CD14-positive monocyte (primary cell): ENCODE data around the gene SLC9A8. TPM values are rescaled to one million over a fixed set of nuclear protein-coding genes. Genes with fewer than 3 reads are reported as not detected.

Source experiments
- DNase-seq, 3 donors: peaks; one replicate each; pipeline ENCODE4 v3.0.0-alpha.2; 2011 to 2022
- H2AFZ ChIP-seq: 2 replicates; pipeline ENCODE4 v1.6.0; 2012; ENCODE audit warnings: mild to moderate bottlenecking, low read depth, low read length, inconsistent platforms; ENCODE audit not compliant: insufficient read depth, poor library complexity, severe bottlenecking
- H3K27ac ChIP-seq, 2 donors: 1 replicate in 1 of 2; 2 replicates in 1 of 2; pipeline ENCODE4 v1.5.1; 2012 to 2013; ENCODE audit warnings: low read length in 2 of 2, control low read depth in 1 of 2, inconsistent platforms in 1 of 2, low read depth in 1 of 2, mild to moderate bottlenecking in 1 of 2
- H3K27me3 ChIP-seq, 2 donors: one replicate each; pipeline versions ENCODE4 v1.6.0 to v1.6.1; 2011 to 2013; ENCODE audit warnings: low read length in 2 of 2; ENCODE audit not compliant: control insufficient read depth in 2 of 2, insufficient read depth in 2 of 2
- H3K36me3 ChIP-seq, 2 donors: replicated peaks in 1 of 2; 1 replicate in 1 of 2; 2 replicates in 1 of 2; pipeline versions ENCODE4 v1.5.1 to v1.6.1; 2012 to 2013; ENCODE audit warnings: low read length in 2 of 2, control low read depth in 1 of 2, inconsistent platforms in 1 of 2, mild to moderate bottlenecking in 1 of 2; ENCODE audit not compliant: insufficient read depth in 2 of 2, control insufficient read depth in 1 of 2
- H3K4me1 ChIP-seq, 2 donors: 1 replicate in 1 of 2; 2 replicates in 1 of 2; pipeline versions ENCODE4 v1.5.1 to v1.6.1; 2012 to 2013; ENCODE audit warnings: low read length in 2 of 2, control low read depth in 1 of 2, inconsistent platforms in 1 of 2, mild to moderate bottlenecking in 1 of 2, moderate library complexity in 1 of 2; ENCODE audit not compliant: insufficient read depth in 2 of 2, control insufficient read depth in 1 of 2
- H3K4me2 ChIP-seq: replicated peaks from 2 replicates; pipeline ENCODE3; 2012; ENCODE audit warnings: low read length, moderate library complexity, mild to moderate bottlenecking; ENCODE audit not compliant: poor library complexity, severe bottlenecking; ENCODE audit errors: extremely low read depth
- H3K4me3 ChIP-seq, 3 experiments: fragments of 200-600 bp in 1 of 3; sonication (generic) in 1 of 3; replicated peaks in 1 of 3; 1 replicate in 2 of 3; 2 replicates in 1 of 3; pipeline ENCODE4 v1.5.1; 2011 to 2013; ENCODE audit warnings: low read length in 3 of 3, mild to moderate bottlenecking in 3 of 3, control low read depth in 2 of 3, low read depth in 2 of 3, inconsistent platforms in 1 of 3, moderate library complexity in 1 of 3
- H3K79me2 ChIP-seq: 2 replicates; pipeline ENCODE4 v1.6.0; 2012; ENCODE audit warnings: mild to moderate bottlenecking, control low read depth, inconsistent platforms, low read length, moderate library complexity; ENCODE audit not compliant: insufficient read depth
- H3K9ac ChIP-seq: 2 replicates; pipeline ENCODE4 v1.6.0; 2017; ENCODE audit warnings: low read length, mild to moderate bottlenecking; ENCODE audit not compliant: insufficient read depth, poor library complexity, severe bottlenecking
- H3K9me3 ChIP-seq, 2 donors: replicated peaks in 1 of 2; 1 replicate in 1 of 2; 2 replicates in 1 of 2; pipeline versions ENCODE4 v1.5.1 to v1.6.1; 2012 to 2013; ENCODE audit warnings: low read length in 2 of 2, control low read depth in 1 of 2; ENCODE audit not compliant: control insufficient read depth in 1 of 2, insufficient read depth in 1 of 2
- H4K20me1 ChIP-seq: 2 replicates; pipeline ENCODE4 v1.6.0; 2012; ENCODE audit warnings: mild to moderate bottlenecking, low read length, control low read depth, moderate library complexity; ENCODE audit not compliant: insufficient read depth
- H3K27ac Mint-ChIP-seq, 7 donors: one replicate each; pipeline ENCODE4 v1.8.0; 2020; ENCODE audit warnings: mild to moderate bottlenecking in 7 of 7, mixed read lengths in 7 of 7, moderate library complexity in 6 of 7, inconsistent platforms in 2 of 7
- H3K27me3 Mint-ChIP-seq, 3 donors: one replicate each; pipeline ENCODE4 v1.8.0; 2021 to 2022; ENCODE audit warnings: low read depth in 3 of 3, mild to moderate bottlenecking in 3 of 3, mixed read lengths in 3 of 3, moderate library complexity in 3 of 3, inconsistent platforms in 1 of 3
- H3K36me3 Mint-ChIP-seq, 2 donors: one replicate each; pipeline ENCODE4 v1.8.0; 2020; ENCODE audit warnings: mixed read lengths in 2 of 2, inconsistent platforms in 1 of 2, mild to moderate bottlenecking in 1 of 2
- H3K4me1 Mint-ChIP-seq: one replicate; pipeline ENCODE4 v1.8.0; 2020; ENCODE audit warnings: mild to moderate bottlenecking, mixed read lengths
- H3K4me3 Mint-ChIP-seq, 2 donors: one replicate each; pipeline ENCODE4 v1.8.0; 2020; ENCODE audit warnings: mild to moderate bottlenecking in 2 of 2, mixed read lengths in 2 of 2, moderate library complexity in 1 of 2
- H3K9me3 Mint-ChIP-seq, 7 donors: one replicate each; pipeline ENCODE4 v1.8.0; 2020 to 2022; ENCODE audit warnings: mixed read lengths in 7 of 7, mild to moderate bottlenecking in 6 of 7, moderate library complexity in 6 of 7, inconsistent platforms in 2 of 7
- CTCF ChIP-seq: fragments of 200-600 bp; IDR thresholded peaks from one replicate; pipeline ENCODE4 v1.8.0; 2022; ENCODE audit warnings: antibody characterized with exemption, mild to moderate bottlenecking
- WGBS: methylation state at CpG from one replicate; pipeline ENCODE4 v1.1.5; 2013; ENCODE audit warnings: missing lambda C conversion rate; ENCODE audit not compliant: insufficient coverage; 5-methylcytosine and 5-hydroxymethylcytosine counted together
- intact Hi-C, 2 donors: fragments of 100-400 bp; cut with micrococcal nuclease; formaldehyde crosslinking; loops; one replicate each; pipeline versions ENCODE4 v1.15.0 to v1.15.1; 2023
- polyA plus RNA-seq, 3 donors: library from polyadenylated mRNA; depleted of rRNA in 1 of 3; unstranded in 2 of 3; stranded (reverse) in 1 of 3; fragments of 300-500 nt in 2 of 3; fragments of >200 nt in 1 of 3; fragmentation: Illumina TruSeq in 2 of 3; gene quantifications; 1 replicate in 2 of 3; 2 replicates in 1 of 3; pipeline ENCODE4 v1.2.3, GENCODE V29; 2012 to 2021

SLC9A8 gene
- polyA plus RNA-seq, 3 donors, result 3.0 to 14.6 (median 3.3) TPM

- TF ChIP-seq CTCF, result no peak
- peaks cover 47 to 64% of the 10 kb centered on the region in 2 donors for H3K36me3 ChIP-seq
- no peak for DNase-seq
- Mint-ChIP-seq H3K4me3 (no peak overlapping the region), H3K27ac (peak overlapping the region in 2 of 7 donors; percentile 21 to 77), H3K4me1 (peaks cover 40% of the 10 kb centered on the region), H3K27me3 (no peaks in the 10 kb centered on the region), H3K9me3 (no peaks in the 10 kb centered on the region), H3K36me3 (peaks cover 58 to 74% of the 10 kb centered on the region in 2 donors)
- no peak overlapping the region for H3K27ac ChIP-seq
- no peaks in the 10 kb centered on the region for H4K20me1 ChIP-seq
- no peak overlapping the region for H2AFZ ChIP-seq
- no peak overlapping the region for H3K4me2 ChIP-seq
- no peaks in the 10 kb centered on the region for H3K9me3 ChIP-seq
- H3K4me1 ChIP-seq, result peaks cover 40% of the 10 kb centered on the region in 2 donors
- no peak overlapping the region for H3K4me3 ChIP-seq
- H3K9ac ChIP-seq, result no peak overlapping the region
- intact Hi-C loops, result no loop called here
- H3K79me2 ChIP-seq, result no peaks in the 10 kb centered on the region
- 94% methylated on average over 28 of the region's 30 CpGs for WGBS
- H3K27me3 ChIP-seq, result no peaks in the 10 kb centered on the region
These were observed 74.1 kb downstream of the SLC9A8 start for GRCh38 chr20:49886571-49887213.

- Histone ChIP-seq H3K27ac (peak overlapping the region; percentile 80 to 81), H2AFZ (no peak overlapping the region), H3K27me3 (no peaks in the 10 kb centered on the region), H3K9me3 (no peaks in the 10 kb centered on the region), H3K9ac (no peak overlapping the region), H3K36me3 (peaks cover 40 to 56% of the 10 kb centered on the region in 2 donors), H3K4me1 (peaks cover 48% of the 10 kb centered on the region in 2 donors), H4K20me1 (no peaks in the 10 kb centered on the region), H3K4me3 (no peak overlapping the region), H3K4me2 (no peak overlapping the region), H3K79me2 (peaks cover 2% of the 10 kb centered on the region)
- 96% methylated on average over 26 of the region's 32 CpGs for WGBS
- DNase-seq, result no peak
- peak overlapping the region; percentile 25 to 96 (median 65) for H3K27ac Mint-ChIP-seq
- H3K27me3 Mint-ChIP-seq, result no peaks in the 10 kb centered on the region
- intact Hi-C loops, result no loop called here
- no peak for TF ChIP-seq CTCF
- H3K4me1 Mint-ChIP-seq, result peaks cover 49% of the 10 kb centered on the region
- peaks cover 50 to 65% of the 10 kb centered on the region in 2 donors for H3K36me3 Mint-ChIP-seq
- H3K9me3 Mint-ChIP-seq, result no peaks in the 10 kb centered on the region
- H3K4me3 Mint-ChIP-seq, result no peak overlapping the region
These were observed 74.9 kb downstream of the SLC9A8 start for GRCh38 chr20:49887251-49888211.
